OCI-LY1 (cell line): ENCODE measurements around the gene DIAPH1.

ENCODE experiments used
- H2AFZ ChIP-seq: fragments of 200-600 bp; sonication (generic), shearing (Covaris generic); 2 replicates; pipeline ENCODE4 v1.6.0; 2014; ENCODE audit warnings: antibody characterized with exemption, mild to moderate bottlenecking, low read length
- H3F3A ChIP-seq: fragments of 200-600 bp; sonication (generic), shearing (Covaris generic); 2 replicates; pipeline ENCODE4 v1.6.0; 2014; ENCODE audit warnings: mild to moderate bottlenecking, antibody characterized with exemption, low read length, moderate library complexity; ENCODE audit not compliant: insufficient read depth
- H3K27ac ChIP-seq: fragments of 200-600 bp; sonication (generic); 2 replicates; pipeline ENCODE4 v1.5.1; 2014; ENCODE audit warnings: low read length, mixed run types, mild to moderate bottlenecking, low read depth; ENCODE audit not compliant: poor library complexity, severe bottlenecking
- H3K27me3 ChIP-seq: fragments of 200-600 bp; sonication (generic); 2 replicates; pipeline ENCODE4 v1.6.0; 2014; ENCODE audit warnings: antibody characterized with exemption, mild to moderate bottlenecking, low read length, moderate library complexity; ENCODE audit not compliant: insufficient read depth
- H3K36me3 ChIP-seq: fragments of 200-600 bp; sonication (generic); 2 replicates; pipeline ENCODE4 v1.6.1; 2014; ENCODE audit warnings: mild to moderate bottlenecking, antibody characterized with exemption, low read length, moderate library complexity, mixed read lengths; ENCODE audit not compliant: insufficient read depth
- H3K4me1 ChIP-seq: fragments of 200-600 bp; sonication (generic); 2 replicates; pipeline ENCODE4 v1.5.1; 2014; ENCODE audit warnings: mild to moderate bottlenecking, low read length, moderate library complexity; ENCODE audit not compliant: insufficient read depth, severe bottlenecking
- H3K4me2 ChIP-seq: fragments of 200-600 bp; sonication (generic), shearing (Covaris generic); 2 replicates; pipeline ENCODE4 v1.6.1; 2014; ENCODE audit warnings: low read length
- H3K4me3 ChIP-seq: fragments of 200-600 bp; sonication (generic); 2 replicates; pipeline ENCODE4 v1.5.1; 2014; ENCODE audit warnings: low read length, low read depth, mild to moderate bottlenecking, mixed read lengths; ENCODE audit not compliant: poor library complexity, severe bottlenecking
- H3K79me2 ChIP-seq: fragments of 200-600 bp; shearing (Covaris generic); 2 replicates; pipeline ENCODE4 v1.6.1; 2016; ENCODE audit warnings: mixed run types, low read length, mixed read lengths; ENCODE audit not compliant: insufficient read depth
- H3K9ac ChIP-seq: fragments of 200-600 bp; sonication (generic), shearing (Covaris generic); 2 replicates; pipeline ENCODE4 v1.6.1; 2014; ENCODE audit warnings: mild to moderate bottlenecking, low read length, mixed read lengths
- H3K9me2 ChIP-seq: fragments of 200-600 bp; sonication (generic), shearing (Covaris generic); 2 replicates; pipeline ENCODE4 v1.6.1; 2014; ENCODE audit warnings: low read depth, mild to moderate bottlenecking, low read length, mixed read lengths
- H3K9me3 ChIP-seq: fragments of 200-600 bp; shearing (Covaris generic); 2 replicates; pipeline ENCODE4 v1.6.1; 2014; ENCODE audit warnings: low read length, mixed read lengths
- H4K20me1 ChIP-seq: fragments of 200-600 bp; sonication (generic), shearing (Covaris generic); 2 replicates; pipeline ENCODE4 v1.6.0; 2016; ENCODE audit warnings: mild to moderate bottlenecking, low read length; ENCODE audit not compliant: insufficient read depth
- CTCF ChIP-seq: fragments of 200-600 bp; sonication (generic), shearing (Covaris generic); IDR thresholded peaks from 2 replicates; pipeline ENCODE4 v1.5.1; 2017; ENCODE audit warnings: mild to moderate bottlenecking, antibody characterized with exemption, low read length, moderate library complexity, mixed read lengths
- EZH2 ChIP-seq: fragments of 200-600 bp; sonication (generic), shearing (Covaris generic); IDR thresholded peaks from 2 replicates; pipeline ENCODE4 v1.8.0; 2017; ENCODE audit warnings: borderline replicate concordance, mixed run types, mild to moderate bottlenecking, antibody characterized with exemption, low read length, moderate library complexity, mixed read lengths

DIAPH1 gene

DNA sequence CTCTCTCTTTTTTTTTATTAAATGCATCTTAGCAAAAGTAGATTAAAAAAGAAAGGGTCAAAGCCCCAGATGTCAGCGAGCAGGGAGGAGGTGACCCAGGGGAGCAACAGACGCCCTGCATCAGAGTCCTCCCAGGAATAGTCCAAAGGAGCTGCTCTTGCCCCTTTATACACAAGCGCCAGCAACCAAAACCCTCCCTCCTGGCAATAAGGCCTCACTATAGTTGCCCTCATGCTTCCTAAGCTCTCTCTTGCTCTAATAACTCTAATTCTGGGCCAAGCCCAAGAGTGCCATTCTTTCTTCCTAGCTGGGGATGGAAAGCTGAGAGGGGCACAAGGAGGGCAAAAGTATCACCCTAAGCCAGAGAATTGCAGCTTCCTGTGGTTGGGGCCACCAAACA is 103.7 kb downstream of the DIAPH1 start:
- Histone ChIP-seq H3K4me3 (no peak overlapping the region), H2AFZ (no peak overlapping the region), H3K27me3 (no peaks in the 10 kb centered on the region), H3K4me1 (peaks cover 62% of the 10 kb centered on the region), H3K36me3 (peaks cover 25% of the 10 kb centered on the region; the same call in 1 of the 2 replicates), H3K4me2 (no peak overlapping the region; the same call in 1 of the 2 replicates), H4K20me1 (no peaks in the 10 kb centered on the region), H3F3A (no peaks in the 10 kb centered on the region), H3K9me2 (no peaks in the 10 kb centered on the region), H3K9ac (peak overlapping the region; percentile 3; the same call in 1 of the 2 replicates), H3K9me3 (no peaks in the 10 kb centered on the region), H3K27ac (peak overlapping the region; percentile 90), H3K79me2 (no peaks in the 10 kb centered on the region)
- TF ChIP-seq CTCF (no peak), EZH2 (no peak)

DNA sequence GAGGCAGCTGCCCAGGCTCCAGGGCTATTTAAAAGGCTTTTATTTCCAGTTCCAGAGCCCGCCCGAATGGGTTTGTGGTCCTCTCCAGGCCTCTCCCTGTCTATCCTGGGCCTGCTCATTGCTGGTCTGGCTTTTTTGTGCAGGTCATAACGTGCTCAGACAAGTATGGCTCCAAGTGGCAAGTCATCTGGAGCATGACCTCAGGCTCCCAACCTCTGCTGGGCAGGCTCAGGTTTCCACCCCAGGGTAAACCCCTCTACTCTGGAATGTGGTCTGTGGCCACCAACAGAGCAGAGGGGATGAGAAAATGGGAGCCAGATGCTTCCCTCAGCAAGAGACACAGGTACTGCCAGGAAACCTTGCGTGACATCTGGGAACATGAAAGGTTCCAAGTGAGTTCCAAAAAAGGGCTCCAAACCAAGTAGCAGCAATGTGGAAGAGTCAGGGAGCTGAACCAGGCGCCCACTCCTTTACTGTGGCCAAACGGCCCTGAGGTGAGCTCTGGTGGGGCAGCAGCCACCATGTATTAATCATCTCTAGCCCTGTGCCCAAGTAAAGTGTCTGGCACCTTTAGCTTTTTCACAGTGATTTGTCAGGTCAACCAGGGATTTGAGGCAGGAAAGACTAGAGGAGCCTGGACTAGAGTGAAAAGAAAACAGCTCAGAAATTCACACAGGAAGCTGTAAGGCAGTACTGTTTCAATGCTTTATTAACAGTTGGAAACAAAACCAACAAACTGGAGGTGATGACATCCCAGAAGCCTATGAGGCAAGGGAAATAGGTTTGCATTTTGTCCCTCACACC is 104.3 kb downstream of the DIAPH1 start:
- peaks cover 68% of the 10 kb centered on the region for H3K4me1 ChIP-seq
- peak overlapping the region; percentile 34; the same call in 1 of the 2 replicates for H3K9ac ChIP-seq
- peak overlapping the region; percentile 90 for H3K27ac ChIP-seq
- H3K36me3 ChIP-seq = peaks cover 18% of the 10 kb centered on the region; the same call in 1 of the 2 replicates
- H3K9me2 ChIP-seq = no peaks in the 10 kb centered on the region
- no peaks in the 10 kb centered on the region for H3K79me2 ChIP-seq
- H4K20me1 ChIP-seq = no peaks in the 10 kb centered on the region
- no peaks in the 10 kb centered on the region for H3K9me3 ChIP-seq
- no peak overlapping the region for H2AFZ ChIP-seq
- no peak for TF ChIP-seq EZH2
- no peak for TF ChIP-seq CTCF
- no peaks in the 10 kb centered on the region for H3F3A ChIP-seq
- no peak overlapping the region for H3K4me3 ChIP-seq
- H3K4me2 ChIP-seq = peak overlapping the region; percentile 86
- H3K27me3 ChIP-seq = no peaks in the 10 kb centered on the region

DNA sequence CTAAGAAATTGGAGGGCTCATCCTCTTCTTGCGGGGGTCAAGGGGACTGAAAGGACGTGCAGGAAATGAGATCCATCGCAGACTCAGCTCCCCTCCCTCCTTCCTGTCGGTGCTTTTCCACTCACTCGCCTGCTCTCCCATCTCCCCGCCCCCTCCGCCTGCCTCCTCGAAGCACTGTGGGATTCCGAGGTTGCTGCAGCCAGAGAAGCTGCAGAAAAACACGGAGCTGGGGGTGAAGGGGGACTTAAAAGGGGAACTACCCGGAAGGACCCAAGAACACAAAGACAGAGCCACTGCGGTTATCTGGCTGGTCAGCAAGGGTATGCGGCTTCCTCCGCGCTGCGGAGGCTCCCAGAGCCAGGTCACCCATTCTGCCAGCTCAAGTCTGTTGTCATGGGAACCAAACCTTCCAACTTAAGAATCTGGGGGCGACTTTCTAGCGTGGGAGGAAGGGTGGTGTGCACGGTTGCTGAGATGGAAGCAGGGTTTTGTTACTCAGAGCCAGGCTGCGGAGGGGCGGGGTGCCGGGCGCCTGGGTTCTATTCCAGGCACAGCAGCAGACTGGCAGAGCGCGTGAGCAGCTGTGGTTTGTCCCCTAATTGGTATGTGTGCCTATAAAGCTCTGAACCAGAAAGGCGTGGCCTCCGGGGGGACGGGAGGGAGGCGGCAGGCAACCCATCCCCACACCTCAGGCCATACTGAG is 105.0 kb downstream of the DIAPH1 start:
- Histone ChIP-seq H3K27ac (peak overlapping the region; percentile 90), H3K27me3 (no peaks in the 10 kb centered on the region), H3K4me1 (peaks cover 75% of the 10 kb centered on the region), H2AFZ (no peak overlapping the region), H3K79me2 (no peaks in the 10 kb centered on the region), H3K9me3 (no peaks in the 10 kb centered on the region), H3F3A (no peaks in the 10 kb centered on the region), H4K20me1 (no peaks in the 10 kb centered on the region), H3K4me2 (peak overlapping the region; percentile 86), H3K9me2 (no peaks in the 10 kb centered on the region), H3K4me3 (peak overlapping the region; percentile 61), H3K9ac (peak overlapping the region; percentile 69), H3K36me3 (peaks cover 11% of the 10 kb centered on the region; the same call in 1 of the 2 replicates)
- TF ChIP-seq CTCF (no peak), EZH2 (no peak)
